8988T (cell line): ENCODE data around the gene RAB1B.
"Not testable (repeated sequence)": the region's sequence is repeated elsewhere in the genome, so short reads cannot be mapped to it uniquely, and the experiment has no call there.

Experiments used
- DNase-seq: peaks from one replicate; pipeline ENCODE4 v3.0.0; 2011

RAB1B gene

DNA sequence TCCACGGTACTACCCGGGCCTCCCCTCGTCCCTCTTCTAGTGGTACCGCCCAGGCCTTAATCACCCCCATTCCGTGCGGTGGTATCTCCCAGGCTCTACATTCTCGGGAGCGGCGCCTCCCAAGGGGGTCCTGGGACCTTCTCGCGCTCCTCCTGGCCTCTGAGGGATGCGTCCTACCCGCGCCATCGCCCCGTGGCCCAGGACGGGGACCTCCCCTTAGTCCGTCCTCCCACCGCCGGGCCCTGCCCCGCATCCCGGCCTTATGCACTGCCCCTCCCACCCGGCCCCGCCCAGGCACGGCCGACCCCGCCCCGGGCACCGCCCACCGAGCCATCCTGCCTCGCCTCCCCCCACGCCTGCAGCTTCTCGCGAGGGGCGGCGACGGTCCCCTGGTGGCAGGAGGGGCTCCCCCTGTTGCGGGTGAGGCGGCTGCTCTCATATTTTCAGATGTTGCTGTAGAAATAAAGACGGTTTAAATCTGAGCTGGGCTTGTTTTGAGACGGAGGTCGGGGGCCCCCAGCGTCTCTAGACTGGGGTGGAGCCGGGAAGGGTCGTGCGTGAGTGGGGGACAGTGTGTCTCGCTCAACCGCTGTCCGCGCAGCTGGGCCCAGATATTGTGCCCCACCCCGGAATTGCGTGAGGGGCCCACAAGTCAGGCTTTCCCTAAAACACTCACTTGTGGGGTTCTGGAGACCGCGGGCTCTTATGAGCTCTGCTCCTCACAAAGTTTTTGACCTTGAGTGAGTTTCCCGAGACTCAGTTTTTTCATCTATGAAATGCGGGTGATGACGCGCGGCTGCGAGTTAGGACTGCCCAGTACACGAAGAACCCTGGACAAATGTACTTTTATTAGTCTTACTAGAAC, 828 bp upstream of the RAB1B start:
- peak; percentile 94 for DNase-seq

DNA sequence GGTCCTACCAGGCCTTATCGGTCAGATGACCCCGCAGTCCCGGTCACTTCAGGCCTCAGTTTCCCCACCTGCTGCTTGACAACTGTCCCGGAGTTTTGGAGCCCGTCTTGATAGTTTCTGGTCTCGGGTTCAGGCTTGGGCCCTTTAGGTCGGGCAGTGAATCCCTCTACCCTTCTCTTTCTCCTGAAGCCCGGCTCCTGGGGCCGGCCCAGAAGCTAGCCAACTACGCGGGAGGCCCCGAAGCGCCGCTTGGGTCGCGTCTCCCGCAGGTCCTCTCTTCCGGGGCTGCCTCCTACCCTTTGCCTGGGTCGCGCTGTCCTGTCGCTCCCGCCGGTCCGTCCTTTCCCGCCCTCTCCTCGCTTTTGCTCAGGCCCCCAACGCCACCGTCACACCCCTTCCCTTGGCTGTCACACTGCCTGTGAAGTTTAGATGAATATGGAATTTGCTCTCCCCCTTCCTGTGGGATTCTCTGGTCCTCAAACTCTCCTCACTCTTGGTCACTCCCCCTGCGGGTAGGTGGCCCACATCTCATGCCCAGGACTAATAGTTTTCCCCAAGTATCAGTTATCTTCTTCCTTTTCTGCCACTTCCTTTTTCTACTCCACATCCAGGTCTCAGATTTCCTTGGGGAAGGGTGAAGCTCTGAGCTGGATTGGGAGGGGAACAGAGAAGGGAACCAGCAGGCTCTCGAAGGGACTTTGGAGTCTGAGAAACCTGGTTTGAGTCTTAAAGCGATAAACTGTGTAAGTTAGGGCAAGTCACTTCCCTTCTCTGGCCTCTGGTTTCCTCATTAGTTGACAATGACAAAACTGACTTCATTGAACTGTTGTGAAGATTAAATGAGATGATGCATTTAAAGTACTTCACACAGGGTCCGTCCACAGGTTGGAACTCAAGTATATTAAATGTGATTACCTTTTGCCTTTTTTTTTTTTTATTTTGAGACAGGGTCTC, 790 bp downstream of the RAB1B start:
- DNase-seq = peak; percentile 75

DNA sequence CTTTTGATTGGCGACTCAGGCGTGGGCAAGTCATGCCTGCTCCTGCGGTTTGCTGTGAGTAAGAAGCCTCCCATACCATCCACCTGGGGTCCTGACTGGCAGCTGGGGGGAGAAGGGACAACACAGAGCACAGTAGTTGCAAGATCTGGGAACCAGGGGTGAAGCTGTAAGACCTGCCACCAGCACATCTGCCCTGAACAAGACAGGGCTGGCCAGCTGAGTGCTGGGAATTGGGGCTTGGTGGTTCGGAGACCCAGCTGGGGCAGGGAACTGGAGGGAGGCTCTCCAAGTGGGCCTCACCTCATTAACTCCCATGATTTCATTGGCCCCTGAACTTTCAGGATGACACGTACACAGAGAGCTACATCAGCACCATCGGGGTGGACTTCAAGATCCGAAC, 3.4 kb downstream of the RAB1B start:
- no peak for DNase-seq

DNA sequence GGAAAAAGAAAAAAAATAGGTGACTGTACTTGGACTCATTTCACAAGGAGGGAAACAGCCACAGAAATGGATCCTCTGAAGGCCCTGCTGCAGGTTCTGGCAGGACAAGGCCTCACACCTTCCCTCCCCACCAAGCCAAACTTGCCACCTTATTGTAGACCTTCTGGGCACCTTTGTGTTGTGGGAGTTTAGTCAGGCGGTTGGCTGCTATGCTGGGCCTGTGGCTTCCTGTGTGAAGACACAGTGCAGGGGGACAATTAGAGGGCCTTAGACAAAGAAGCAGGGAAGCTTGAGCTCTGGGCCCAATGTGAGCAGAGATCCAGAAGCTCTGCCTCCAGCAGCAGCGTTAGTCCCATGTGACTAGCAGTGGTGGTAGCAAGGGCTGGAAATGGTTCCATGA, 4.2 kb downstream of the RAB1B start:
- DNase-seq = no peak

DNA sequence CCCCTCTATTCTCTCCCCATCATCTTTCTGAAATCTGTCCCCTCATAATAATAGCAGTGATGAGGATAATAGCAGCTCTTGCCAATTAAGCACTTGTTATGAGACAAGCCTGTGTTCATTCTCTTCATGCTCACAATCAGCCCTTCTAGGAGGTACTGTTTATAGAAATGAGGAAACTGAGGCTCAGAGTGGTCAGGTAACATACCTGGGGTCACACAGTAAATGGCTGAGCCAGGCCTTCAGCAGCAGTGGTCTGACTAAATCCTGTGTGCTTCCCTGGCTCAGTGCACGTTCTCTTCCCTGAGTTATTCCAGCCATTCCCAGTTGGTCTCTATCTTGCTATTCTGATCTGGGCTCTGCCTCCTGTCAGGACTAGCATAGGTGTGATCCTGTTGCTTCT, 5.8 kb downstream of the RAB1B start:
- DNase-seq = no peak

DNA sequence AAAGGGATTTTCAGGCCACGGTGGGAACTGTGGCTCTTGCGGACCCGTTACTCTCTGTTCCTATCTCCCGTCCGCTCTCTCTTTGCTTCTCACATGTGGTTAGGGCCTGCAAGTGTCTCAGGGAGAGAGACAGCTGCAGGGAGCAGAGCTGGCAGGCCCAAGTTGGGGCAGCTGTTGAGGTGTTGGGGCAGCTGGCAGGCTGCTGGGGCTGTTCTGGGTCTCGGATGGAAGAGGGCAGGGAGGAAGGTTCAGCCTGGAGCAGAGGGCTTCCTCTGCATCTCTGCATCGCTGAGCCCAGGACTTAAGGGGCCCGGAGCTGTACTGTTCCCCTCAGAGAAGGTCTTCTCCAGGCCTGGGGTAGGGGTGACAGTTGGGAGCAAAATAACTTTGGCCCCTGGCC, 7.0 kb downstream of the RAB1B start:
- no peak for DNase-seq

DNA sequence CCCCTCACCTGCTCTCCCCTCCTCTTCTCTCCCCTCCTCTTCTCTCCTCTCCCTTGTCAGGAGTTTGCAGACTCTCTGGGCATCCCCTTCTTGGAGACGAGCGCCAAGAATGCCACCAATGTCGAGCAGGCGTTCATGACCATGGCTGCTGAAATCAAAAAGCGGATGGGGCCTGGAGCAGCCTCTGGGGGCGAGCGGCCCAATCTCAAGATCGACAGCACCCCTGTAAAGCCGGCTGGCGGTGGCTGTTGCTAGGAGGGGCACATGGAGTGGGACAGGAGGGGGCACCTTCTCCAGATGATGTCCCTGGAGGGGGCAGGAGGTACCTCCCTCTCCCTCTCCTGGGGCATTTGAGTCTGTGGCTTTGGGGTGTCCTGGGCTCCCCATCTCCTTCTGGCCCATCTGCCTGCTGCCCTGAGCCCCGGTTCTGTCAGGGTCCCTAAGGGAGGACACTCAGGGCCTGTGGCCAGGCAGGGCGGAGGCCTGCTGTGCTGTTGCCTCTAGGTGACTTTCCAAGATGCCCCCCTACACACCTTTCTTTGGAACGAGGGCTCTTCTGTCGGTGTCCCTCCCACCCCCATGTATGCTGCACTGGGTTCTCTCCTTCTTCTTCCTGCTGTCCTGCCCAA, 7.7 kb downstream of the RAB1B start:
- DNase-seq = no peak

DNA sequence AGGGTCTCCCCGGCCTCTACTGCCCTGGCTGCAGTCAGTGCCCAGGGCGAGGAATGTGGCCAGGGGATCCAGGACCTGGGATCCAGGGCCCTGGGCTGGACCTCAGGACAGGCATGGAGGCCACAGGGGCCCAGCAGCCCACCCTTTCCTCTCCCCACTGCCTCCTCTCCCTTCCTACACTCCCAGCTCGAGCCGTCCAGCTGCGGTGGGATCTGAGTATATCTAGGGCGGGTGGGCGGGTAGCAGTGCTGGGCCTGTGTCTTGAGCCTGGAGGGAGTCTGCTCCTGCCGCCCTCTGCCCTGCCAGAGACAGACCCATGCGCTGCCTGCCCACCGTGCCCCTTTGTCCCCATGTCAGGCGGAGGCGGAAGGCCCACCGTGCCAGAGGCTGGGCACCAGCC, 8.2 kb downstream of the RAB1B start:
- not testable (repeated sequence) for DNase-seq

DNA sequence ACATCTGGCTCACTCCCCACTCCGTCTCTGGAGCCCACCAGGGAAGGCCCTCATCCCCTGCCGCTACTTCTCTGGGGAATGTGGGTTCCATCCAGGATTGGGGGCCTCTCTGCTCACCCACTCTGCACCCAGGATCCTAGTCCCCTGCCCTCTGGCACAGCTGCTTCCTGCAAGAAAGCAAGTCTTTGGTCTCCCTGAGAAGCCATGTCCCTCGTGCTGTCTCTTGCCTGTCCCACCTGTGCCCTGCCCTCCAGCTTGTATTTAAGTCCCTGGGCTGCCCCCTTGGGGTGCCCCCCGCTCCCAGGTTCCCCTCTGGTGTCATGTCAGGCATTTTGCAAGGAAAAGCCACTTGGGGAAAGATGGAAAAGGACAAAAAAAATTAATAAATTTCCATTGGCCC, 8.6 kb downstream of the RAB1B start:
- DNase-seq = not testable (repeated sequence)

DNA sequence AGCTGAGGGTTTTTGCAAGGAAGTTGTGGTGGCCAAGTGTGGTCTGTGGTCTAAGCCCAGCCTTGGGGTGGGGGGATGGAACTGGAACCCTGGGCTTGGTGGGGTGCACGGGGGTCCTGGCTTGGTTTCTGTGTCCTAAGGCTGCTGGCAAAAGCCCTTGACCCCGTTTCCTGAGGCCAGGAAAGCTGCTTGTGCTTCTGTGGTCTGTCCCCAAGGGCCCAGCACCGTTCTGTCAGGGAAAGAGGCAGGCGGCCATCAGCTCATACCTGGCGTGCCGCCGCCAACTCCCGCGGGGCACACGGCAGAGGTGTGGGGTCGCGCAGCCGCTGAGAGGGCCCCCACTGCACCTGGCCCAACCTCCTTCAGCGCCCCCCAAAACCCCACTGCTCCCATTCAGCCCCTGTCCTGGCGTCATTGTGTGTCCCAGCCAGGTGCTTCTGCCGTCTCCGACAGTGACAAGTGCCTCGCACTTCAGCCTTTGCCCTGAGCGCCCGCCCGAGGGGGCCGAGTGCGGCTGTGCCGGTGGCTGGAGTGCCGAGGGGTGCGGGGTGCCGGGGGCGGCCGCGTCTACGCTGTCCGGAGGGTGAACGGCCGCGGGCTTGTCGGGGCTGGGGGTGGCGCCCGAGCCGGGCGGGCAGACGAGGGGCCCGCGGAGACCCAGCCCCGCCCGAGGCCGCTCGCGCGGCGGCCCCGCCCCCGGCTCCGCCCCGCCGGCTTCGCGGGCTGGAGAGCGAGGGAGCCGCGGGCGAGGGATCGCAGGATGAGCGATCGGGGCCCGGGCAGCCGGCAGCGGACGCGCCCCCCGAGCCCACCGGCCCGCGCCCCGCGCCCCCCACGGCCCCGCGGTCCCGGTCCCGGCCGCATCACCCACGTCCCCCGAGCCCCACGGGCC, 9.3 kb downstream of the RAB1B start, which contains the start of gene CNIH2:
Gene CNIH2, plus strand, starts transcription at position 705 of the 892 bp plus-strand sequence. CDS start 282 bp downstream, outside the sequence.
- DNase-seq = no peak

DNA sequence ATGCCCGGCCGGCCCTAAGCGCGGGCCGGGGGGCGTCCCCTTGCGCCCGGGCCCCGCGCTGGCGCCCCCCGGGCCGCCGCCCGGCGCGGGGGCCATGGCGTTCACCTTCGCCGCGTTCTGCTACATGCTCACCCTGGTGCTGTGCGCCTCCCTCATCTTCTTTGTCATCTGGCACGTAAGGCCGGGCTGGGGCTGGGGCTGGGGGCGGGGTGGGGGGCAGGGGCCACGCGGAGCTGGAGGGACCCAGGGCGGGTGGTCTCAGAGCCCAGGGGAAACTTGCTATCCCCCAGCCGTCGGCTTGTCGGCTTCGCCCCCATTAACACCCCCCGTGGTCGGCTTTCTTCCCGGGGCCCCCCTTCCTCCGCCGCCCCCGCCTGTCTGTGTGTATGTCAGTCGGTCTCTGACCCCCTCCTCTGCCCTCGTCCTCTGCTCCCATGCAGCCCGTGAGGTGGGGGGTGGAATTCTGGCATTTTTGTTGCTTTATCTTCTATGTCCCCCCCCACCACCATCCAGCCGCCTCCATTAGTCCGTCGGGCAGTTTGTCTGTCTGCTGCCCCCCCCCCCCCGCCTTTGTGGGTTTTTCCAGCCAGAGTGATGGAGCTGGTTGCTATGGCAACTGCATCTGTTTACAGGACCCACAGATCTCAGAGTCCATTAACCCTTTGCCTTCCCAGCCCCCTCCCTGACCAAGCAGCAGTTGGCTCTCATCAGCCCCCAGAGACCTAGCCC, 10.1 kb downstream of the RAB1B start:
- DNase-seq = no peak

DNA sequence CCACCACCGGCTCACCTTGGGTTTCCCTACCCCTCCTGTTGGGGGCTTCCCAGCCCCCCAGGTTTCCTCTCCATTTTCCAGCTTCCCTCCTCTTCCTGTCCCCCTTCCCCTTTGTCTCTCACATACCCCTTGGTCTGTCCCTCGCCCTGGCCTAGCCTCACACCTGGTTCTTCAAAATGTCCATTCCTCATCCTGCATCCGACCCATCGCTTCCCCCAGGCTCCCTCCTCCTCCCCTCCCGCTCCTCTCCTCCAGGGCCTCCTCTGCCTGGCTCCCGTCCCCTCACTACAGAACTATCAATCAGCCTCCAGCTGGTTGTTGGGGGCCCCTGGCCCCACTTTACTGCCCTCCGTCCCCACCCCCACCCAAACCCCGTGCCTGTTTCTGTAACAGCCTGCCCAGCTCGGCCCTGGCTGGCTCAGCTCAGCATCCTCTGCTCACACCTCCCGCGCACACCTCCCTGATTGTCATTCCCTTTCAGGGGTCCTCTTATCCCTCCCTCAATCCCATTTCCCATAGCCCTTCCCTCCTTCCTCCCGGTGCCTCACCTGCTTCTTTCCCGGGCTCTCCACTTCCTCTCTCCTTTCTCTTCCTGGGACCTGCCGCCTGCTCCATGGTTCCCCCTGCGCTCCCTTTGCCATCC, 10.8 kb downstream of the RAB1B start:
- no peak for DNase-seq

DNA sequence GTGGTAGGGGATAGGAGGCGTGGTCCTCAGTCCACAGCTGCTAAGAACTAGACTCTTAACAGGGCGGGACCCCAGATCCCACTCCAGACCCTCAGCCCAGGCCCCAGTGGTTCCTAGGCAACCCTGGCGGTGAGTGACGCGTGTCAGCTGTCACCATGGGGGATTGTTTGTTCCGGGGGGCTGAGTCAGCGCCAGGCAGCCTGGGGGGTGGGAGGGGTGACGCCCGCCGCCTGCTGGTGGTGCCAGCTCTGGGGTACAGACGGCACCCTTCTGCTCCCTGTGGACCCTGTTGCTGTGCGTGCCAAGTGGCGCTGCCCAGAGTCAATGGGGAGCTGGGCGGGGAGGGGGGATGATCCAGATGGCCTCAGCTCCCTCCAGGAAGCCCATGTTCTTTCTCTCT, 12.0 kb downstream of the RAB1B start:
- DNase-seq = no peak

DNA sequence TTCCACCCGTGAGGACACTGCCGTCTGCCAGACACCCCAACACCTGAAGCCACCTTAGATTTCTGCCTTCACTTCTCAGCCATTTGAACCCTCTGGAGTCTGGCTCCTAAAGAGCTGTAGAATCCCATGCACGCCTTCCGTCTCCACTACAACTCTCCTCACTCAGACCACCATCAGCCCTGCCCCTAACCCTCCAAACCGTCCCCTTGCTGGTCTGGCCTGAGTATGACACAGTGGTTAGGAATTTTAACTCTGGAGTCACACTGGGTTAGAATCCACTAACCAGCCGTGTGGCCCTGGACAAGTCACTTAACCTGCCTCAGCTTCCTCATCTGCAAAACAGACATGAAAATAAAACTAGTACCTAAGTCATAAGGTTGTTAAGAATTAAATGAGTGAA, 12.6 kb downstream of the RAB1B start:
- DNase-seq = no peak

DNA sequence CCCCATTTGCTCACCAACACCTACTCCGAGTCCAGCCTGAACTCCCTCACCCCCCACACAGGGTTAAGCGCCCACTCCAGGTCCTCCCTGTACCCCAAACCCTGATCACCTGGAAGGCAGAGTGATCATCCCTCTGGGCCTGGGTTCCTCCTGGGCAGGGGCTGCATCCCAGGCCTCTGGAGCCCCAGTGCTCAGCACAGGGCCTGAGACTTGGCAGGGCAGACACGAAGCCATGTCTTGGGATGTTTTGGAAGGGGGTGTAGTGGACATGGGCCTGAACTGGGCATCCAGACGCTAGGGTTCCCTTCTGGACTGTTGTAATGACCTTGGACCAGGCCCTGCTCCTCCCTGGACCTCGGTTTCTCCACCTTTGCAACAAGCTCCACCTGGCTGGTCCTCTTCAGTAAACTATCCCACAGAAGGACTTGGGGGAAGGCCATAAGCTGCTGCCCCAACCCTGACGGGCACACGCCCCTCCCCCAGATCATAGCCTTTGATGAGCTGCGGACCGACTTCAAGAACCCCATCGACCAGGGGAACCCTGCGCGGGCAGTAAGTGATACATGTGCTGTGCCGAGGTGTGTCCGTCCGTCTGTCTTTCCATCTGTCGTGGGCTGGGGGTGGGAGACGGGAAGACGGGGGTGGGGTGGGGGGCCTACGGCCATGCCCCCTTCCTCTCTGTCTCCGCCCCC, 13.5 kb downstream of the RAB1B start:
- DNase-seq = no peak

DNA sequence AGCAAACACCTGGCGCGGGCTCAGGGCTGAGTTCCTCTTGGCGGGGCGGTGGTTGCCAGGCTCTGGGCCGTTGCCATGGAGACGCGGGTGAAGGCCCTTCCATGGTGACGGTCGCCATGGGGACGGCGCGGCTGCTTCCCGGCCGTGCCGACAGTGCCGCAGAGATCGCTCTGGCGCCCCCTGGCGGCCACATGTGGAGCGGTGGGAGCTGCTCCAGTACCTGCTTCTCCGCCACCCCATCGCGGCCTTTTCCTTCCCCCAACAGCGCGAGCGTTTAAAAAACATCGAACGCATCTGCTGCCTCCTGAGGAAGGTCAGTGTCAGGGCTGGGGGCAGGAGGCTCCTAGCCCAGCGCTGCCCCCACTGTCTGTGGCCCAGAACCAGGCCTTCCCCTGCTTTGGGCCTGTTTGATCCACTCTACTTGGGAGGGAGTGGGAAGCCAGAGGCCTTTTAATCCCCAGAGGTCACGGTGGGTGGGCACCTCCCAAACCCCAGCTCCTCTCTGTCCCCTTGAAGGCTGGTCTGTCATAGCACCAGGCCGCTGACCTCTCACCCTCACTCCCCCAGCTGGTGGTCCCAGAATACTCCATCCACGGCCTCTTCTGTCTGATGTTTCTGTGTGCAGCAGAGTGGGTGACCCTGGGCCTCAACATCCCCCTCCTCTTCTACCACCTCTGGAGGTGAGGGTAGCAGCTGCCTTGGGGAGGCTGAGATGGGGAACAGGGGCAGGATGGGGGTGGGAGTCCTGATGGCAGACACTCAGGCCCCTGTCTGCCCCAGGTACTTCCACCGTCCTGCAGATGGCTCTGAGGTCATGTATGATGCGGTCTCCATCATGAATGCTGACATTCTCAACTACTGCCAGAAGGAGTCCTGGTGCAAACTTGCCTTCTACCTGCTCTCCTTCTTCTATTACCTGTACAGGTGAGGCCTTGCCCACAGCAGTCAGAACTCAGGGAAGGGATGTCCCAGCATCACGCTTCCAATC, 14.3 kb downstream of the RAB1B start:
- DNase-seq = peak; percentile 99

DNA sequence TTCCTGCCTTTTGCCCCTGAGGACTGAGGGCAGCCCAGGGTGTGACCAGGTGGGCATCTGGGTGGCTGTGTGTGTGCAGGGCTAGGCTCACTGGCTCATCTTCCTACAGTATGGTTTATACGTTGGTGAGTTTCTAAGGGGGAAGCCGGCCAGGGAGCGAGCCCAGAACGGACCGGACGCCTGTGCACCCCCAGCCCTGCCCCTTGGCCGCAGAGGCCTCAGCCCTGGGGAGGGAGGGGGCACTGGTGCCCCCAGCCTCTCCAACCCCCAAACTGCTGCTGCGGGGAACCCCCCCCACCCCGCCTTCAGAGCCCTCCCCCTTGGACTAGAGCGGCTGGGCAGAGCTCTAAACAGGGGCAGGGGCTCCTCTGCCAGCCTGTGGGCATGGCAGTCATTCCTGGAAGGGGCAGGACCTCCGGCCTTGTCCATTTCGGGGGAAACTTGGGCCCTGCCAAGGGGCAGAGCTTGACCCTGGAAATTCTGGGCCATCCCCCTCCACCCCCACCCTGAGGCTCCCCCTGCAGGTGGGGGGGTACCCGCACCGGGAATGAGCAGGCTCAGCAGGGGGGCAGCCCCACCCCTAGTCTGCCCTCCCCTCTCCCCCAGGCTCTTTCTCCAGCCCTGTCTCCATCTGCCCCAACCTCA, 15.1 kb downstream of the RAB1B start:
- no peak for DNase-seq

DNA sequence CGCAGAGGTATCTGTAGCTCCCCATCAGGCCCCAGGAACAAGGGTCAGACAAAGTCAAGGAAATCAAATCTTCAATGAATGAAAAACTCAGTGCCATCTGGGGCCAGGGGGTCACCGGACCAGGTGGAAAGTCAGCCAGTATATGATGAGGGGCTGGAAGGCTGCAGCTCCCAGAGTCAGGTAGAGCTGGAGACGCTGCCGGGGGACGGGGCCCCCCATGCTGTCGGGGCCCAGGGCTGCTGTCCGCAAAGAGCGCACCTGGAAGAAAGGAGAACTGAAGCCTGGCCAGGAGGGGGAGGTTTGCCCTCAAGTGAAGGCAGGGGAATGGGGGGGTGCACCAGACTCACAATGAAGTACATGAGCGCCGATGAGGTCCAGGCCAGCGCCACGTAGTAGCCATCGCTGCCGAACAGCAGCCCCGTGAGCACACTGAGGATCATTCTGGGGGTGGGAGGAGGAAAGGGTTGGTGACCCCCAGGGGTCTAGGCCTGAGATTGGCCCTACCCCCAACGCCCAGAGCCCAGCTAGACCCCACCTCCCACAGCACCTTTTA, 16.2 kb downstream of the RAB1B start:
- DNase-seq = no peak
